GM12891 (cell line): Measurements from ENCODE around the gene COL25A1. TPM values are rescaled to one million over a fixed set of nuclear protein-coding genes. Genes with fewer than 3 reads are reported as not detected.

ENCODE experiments used
- DNase-seq: peaks from one replicate; pipeline ENCODE4 v3.0.0; 2011; ENCODE audit warnings: low spot score; ENCODE audit not compliant: insufficient read length
- FAIRE-seq: peaks from 2 replicates; lab custom pipeline; 2011; peaks lifted over from hg19 to GRCh38; lab: Jason Lieb, UNC
- PAX5 ChIP-seq: IDR thresholded peaks from 2 replicates; pipeline ENCODE4 v1.6.1; 2011; ENCODE audit warnings: low read length, moderate library complexity, mild to moderate bottlenecking; ENCODE audit not compliant: insufficient read depth, severe bottlenecking
- POLR2A ChIP-seq: IDR thresholded peaks from 2 replicates; pipeline ENCODE4 v1.6.1; 2011; ENCODE audit warnings: low read depth, low read length, control low read depth
- POLR2AphosphoS5 ChIP-seq: IDR thresholded peaks from 2 replicates; pipeline ENCODE4 v1.6.1; 2011; ENCODE audit warnings: low read depth, low read length, control low read depth
- POU2F2 ChIP-seq: IDR thresholded peaks from 2 replicates; pipeline ENCODE4 v1.6.1; 2011; ENCODE audit warnings: low read depth, mild to moderate bottlenecking, control low read depth, low read length, moderate library complexity
- SPI1 ChIP-seq: IDR thresholded peaks from 2 replicates; pipeline ENCODE4 v1.6.1; 2011; ENCODE audit warnings: low read depth, low read length, control low read depth
- TAF1 ChIP-seq: IDR thresholded peaks from 2 replicates; pipeline ENCODE4 v1.6.1; 2011; ENCODE audit warnings: low read depth, low read length, control low read depth
- polyA plus RNA-seq: library from polyadenylated mRNA; unstranded; fragments of >200 nt; gene quantifications from one replicate; pipeline ENCODE4 v1.2.1, GENCODE V29; 2012; ENCODE audit warnings: low read depth, missing spikeins, inconsistent platforms; ENCODE audit not compliant: missing spikeins

The COL25A1 gene
- polyA plus RNA-seq, result 0.03 TPM

- FAIRE-seq (no peak), DNase-seq (peak; percentile 11)
- TF ChIP-seq TAF1, result no peak
Measured at GRCh38 chr4:109302361-109303139, at the start of gene COL25A1. Gene COL25A1, minus strand, starts transcription at chr4:109302658.

- FAIRE-seq (no peak), DNase-seq (no peak)
- TF ChIP-seq POLR2AphosphoS5 (no peak), POU2F2 (no peak), TAF1 (no peak), SPI1 (no peak), PAX5 (no peak), POLR2A (no peak)
Measured at GRCh38 chr4:109350121-109350520, 47.7 kb upstream of the COL25A1 start.

- FAIRE-seq (no peak), DNase-seq (no peak)
Measured at GRCh38 chr4:109334129-109335105, 32.0 kb upstream of the COL25A1 start.

GRCh38 chr4:109332926-109333464, 30.5 kb upstream of the COL25A1 start:
- TF ChIP-seq SPI1 (no peak), POU2F2 (no peak), POLR2A (no peak), TAF1 (no peak), POLR2AphosphoS5 (no peak), PAX5 (no peak)
- FAIRE-seq, result no peak
- no peak for DNase-seq

More at GRCh38 chr4:109334129-109335105, 32.0 kb upstream of the COL25A1 start:
- no peak for TF ChIP-seq TAF1
- TF ChIP-seq POU2F2, result no peak
- no peak for TF ChIP-seq SPI1
- TF ChIP-seq PAX5, result no peak
- TF ChIP-seq POLR2AphosphoS5, result no peak
- no peak for TF ChIP-seq POLR2A

GRCh38 chr4:109327641-109328040, 25.2 kb upstream of the COL25A1 start:
- FAIRE-seq (no peak), DNase-seq (no peak)
- TF ChIP-seq PAX5, result no peak
- TF ChIP-seq POU2F2, result no peak
- TF ChIP-seq POLR2A, result no peak
- TF ChIP-seq TAF1, result no peak
- no peak for TF ChIP-seq POLR2AphosphoS5
- no peak for TF ChIP-seq SPI1

GRCh38 chr4:109325698-109326097, 23.2 kb upstream of the COL25A1 start:
- FAIRE-seq, result no peak
- DNase-seq, result no peak
- no peak for TF ChIP-seq POU2F2
- no peak for TF ChIP-seq TAF1
- no peak for TF ChIP-seq POLR2A
- TF ChIP-seq POLR2AphosphoS5, result no peak
- TF ChIP-seq PAX5, result no peak
- TF ChIP-seq SPI1, result no peak

DNA sequence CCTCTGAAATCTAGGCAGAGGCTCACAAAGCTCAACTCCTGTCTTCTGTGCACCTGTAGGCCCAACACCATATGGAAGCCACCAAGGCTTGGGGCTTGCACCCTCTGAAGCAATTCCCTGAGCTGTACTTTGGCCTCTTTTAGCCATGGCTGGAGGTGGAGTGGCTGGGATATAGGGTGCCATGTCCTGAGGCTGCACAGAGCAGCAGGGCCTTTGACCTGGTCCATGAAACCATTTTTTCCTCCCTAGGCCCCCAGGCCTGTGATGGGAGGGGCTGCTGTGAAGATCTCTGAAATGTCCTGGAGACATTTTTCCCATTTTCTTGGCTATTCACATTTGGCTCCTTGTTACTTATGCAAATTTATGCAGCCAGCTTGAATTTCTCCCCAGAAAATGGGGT, 20.9 kb upstream of the COL25A1 start:
- DNase-seq, result no peak
- FAIRE-seq, result no peak
- TF ChIP-seq POLR2A (no peak), POLR2AphosphoS5 (no peak), TAF1 (no peak), PAX5 (no peak), POU2F2 (no peak), SPI1 (no peak)

DNA sequence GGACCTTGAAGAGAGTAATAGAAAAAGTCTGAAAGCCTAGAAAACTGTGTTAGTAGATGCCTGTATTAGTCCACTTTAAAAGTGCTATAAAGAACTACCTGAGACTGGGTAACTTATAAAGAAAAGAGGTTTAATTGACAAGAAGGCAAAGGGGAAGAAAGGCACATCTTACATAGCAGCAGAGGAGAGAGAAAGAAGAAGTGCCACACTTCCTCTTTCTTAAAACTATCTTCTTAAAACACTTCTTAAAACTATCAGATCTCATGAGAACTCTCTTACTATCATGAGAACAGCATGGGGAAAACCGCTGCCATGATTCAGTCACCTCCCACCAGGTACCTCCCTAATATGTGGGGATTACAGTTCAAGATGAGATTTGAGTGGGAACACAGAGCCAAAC, 18.8 kb upstream of the COL25A1 start:
- DNase-seq (no peak), FAIRE-seq (no peak)
- TF ChIP-seq SPI1 (peak; percentile 85), TAF1 (no peak)

GRCh38 chr4:109319684-109320083, 17.2 kb upstream of the COL25A1 start:
- TF ChIP-seq POLR2A (no peak), PAX5 (no peak), TAF1 (no peak), SPI1 (no peak), POU2F2 (no peak)
- DNase-seq, result no peak
- no peak for FAIRE-seq

GRCh38 chr4:109319156-109319555, 16.7 kb upstream of the COL25A1 start:
- no peak for DNase-seq
- no peak for FAIRE-seq
- no peak for TF ChIP-seq POLR2AphosphoS5
- TF ChIP-seq PAX5, result no peak
- no peak for TF ChIP-seq POLR2A
- TF ChIP-seq SPI1, result peak; percentile 66
